GM19023 (cell line): ENCODE data around the gene PDXDC1.
"Not testable (repeated sequence)": the region's sequence is repeated elsewhere in the genome, so short reads cannot be mapped to it uniquely, and the experiment has no call there.

Source experiments
- ATAC-seq: cut with Tn5 transposase; IDR thresholded peaks from one replicate; pipeline ENCODE4 v1.9.1; 2021; ENCODE audit warnings: mild to moderate bottlenecking, moderate library complexity; ENCODE audit not compliant: unreplicated experiment

PDXDC1 gene

GRCh38 chr16:14973785-14974322 lies 972 bp upstream of the PDXDC1 start:
- not testable (repeated sequence) for ATAC-seq

- ATAC-seq: not testable (repeated sequence)
Measured at GRCh38 chr16:14974331-14974655, 533 bp upstream of the PDXDC1 start.

GRCh38 chr16:14975418-14976194 lies 780 bp downstream of the PDXDC1 start:
- not testable (repeated sequence) for ATAC-seq

- not testable (repeated sequence) for ATAC-seq
Measured at GRCh38 chr16:14976971-14977736, 2.3 kb downstream of the PDXDC1 start.

- ATAC-seq: not testable (repeated sequence)
Measured at GRCh38 chr16:14978281-14978680, 3.5 kb downstream of the PDXDC1 start.

- ATAC-seq: not testable (repeated sequence)
Measured at GRCh38 chr16:14978908-14979307, 4.1 kb downstream of the PDXDC1 start.

GRCh38 chr16:14981234-14981633 lies 6.4 kb downstream of the PDXDC1 start:
- not testable (repeated sequence) for ATAC-seq

GRCh38 chr16:14982521-14982920 lies 7.7 kb downstream of the PDXDC1 start:
- ATAC-seq: not testable (repeated sequence)

GRCh38 chr16:14988092-14988491 lies 13.3 kb downstream of the PDXDC1 start:
- not testable (repeated sequence) for ATAC-seq

GRCh38 chr16:14988661-14989191 lies 13.9 kb downstream of the PDXDC1 start:
- not testable (repeated sequence) for ATAC-seq

GRCh38 chr16:14989291-14990281 lies 14.8 kb downstream of the PDXDC1 start:
- not testable (repeated sequence) for ATAC-seq

- not testable (repeated sequence) for ATAC-seq
Measured at GRCh38 chr16:14993277-14994151, 18.7 kb downstream of the PDXDC1 start.

GRCh38 chr16:14996702-14997101 lies 21.9 kb downstream of the PDXDC1 start:
- not testable (repeated sequence) for ATAC-seq

GRCh38 chr16:14998300-14998699 lies 23.5 kb downstream of the PDXDC1 start:
- ATAC-seq: not testable (repeated sequence)

GRCh38 chr16:14999845-15000244 lies 25.0 kb downstream of the PDXDC1 start:
- ATAC-seq: not testable (repeated sequence)

GRCh38 chr16:15002448-15002847 lies 27.6 kb downstream of the PDXDC1 start:
- not testable (repeated sequence) for ATAC-seq

- ATAC-seq: not testable (repeated sequence)
Measured at GRCh38 chr16:15005357-15006132, 30.7 kb downstream of the PDXDC1 start.

GRCh38 chr16:15008647-15009046 lies 33.8 kb downstream of the PDXDC1 start:
- ATAC-seq: not testable (repeated sequence)
